ENCODE measurements around the gene CD300LD. TPM values are rescaled to one million over a fixed set of nuclear protein-coding genes. Genes with fewer than 3 reads are reported as not detected.

Gene CD300LD
- total RNA-seq, 1 experiment from 2014 or later, result not detected

DNA sequence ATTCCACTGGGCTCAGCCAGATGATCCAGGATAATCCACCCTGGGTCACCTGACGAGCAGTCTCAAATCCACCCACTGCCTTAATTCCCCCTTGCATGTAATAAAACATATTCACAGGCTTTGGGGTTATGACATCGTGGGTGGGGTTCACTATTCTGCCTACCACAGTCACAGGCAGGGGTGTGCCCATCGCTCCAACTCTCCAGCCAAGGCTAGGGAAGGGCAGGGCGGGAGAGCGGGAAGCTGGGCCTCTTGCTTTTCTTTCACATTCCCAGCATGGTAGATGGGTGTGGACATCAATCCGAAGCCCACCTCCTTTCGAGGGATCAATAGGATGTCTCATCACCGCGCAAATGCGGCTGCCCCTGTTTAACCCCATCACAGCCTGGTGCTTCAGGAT, 12.7 kb upstream of the CD300LD start:
- intact Hi-C loops (cut with micrococcal nuclease; ENCODE audit: unreplicated experiment), result loop anchor here (10.0 kb wide), 1 partner anchor 240 kb away; the partner anchor contains the start of genes BTBD17 and GPR142
- ChIA-PET POLR2A (ENCODE audit: low non-redundant PET) (no interaction called here), CTCF (no interaction called here)
- BruUV-seq (replicated peaks), result no TSS peak
- no peak overlapping the region for H3K27ac ChIP-seq (ENCODE audit: low read depth, low read length, poor library complexity, severe bottlenecking)
- H3K36me3 ChIP-seq (ENCODE audit: insufficient read depth, low read length, poor library complexity, severe bottlenecking), result no peaks in the 10 kb centered on the region
- no peak overlapping the region for H3K4me3 ChIP-seq (ENCODE audit: low read depth, low read length, poor library complexity, severe bottlenecking)
- no peaks in the 10 kb centered on the region for H3K9me3 ChIP-seq (ENCODE audit: low read depth, low read length, poor library complexity, severe bottlenecking)
- no peaks in the 10 kb centered on the region for H3K4me1 ChIP-seq (ENCODE audit: insufficient read depth, low read length, poor library complexity, severe bottlenecking)
- TF ChIP-seq, protein P1, sequence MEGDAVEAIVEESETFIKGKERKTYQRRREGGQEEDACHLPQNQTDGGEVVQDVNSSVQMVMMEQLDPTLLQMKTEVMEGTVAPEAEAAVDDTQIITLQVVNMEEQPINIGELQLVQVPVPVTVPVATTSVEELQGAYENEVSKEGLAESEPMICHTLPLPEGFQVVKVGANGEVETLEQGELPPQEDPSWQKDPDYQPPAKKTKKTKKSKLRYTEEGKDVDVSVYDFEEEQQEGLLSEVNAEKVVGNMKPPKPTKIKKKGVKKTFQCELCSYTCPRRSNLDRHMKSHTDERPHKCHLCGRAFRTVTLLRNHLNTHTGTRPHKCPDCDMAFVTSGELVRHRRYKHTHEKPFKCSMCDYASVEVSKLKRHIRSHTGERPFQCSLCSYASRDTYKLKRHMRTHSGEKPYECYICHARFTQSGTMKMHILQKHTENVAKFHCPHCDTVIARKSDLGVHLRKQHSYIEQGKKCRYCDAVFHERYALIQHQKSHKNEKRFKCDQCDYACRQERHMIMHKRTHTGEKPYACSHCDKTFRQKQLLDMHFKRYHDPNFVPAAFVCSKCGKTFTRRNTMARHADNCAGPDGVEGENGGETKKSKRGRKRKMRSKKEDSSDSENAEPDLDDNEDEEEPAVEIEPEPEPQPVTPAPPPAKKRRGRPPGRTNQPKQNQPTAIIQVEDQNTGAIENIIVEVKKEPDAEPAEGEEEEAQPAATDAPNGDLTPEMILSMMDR (conservative IDR thresholded peaks at IDR 0.05; ENCODE audit: low read depth, low read length), result no peak
- TF ChIP-seq EZH2 (IDR thresholded peaks at IDR 0.05; ENCODE audit: borderline replicate concordance, low read depth, low read length, poor library complexity, severe bottlenecking), result no peak
- peaks cover 39% of the 10 kb centered on the region for H3K27me3 ChIP-seq (replicated peaks; ENCODE audit: insufficient read depth, low read depth, low read length, poor library complexity)
- no peak for DNase-seq (ENCODE audit: low spot score)

DNA sequence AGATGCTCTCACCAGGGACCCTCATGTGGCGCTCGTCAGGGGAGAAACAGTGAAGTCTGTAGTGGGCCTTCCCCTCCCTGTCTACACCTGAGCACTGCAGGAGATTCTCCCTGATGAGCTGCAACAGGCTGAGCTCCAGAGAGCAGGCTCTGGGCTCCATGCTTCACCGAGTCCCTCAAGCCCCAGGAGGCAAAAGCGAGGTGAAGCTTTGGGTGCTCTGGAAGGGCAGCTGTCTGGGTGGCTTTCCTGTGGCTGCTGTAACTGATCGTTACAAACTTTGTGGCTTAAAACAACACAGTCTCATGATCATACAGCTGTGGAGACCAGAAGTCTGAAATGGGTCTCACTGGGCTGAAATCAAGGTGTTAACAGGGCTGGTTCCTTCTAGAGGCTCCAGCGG, 12.1 kb upstream of the CD300LD start:
- no peak for TF ChIP-seq EZH2 (IDR thresholded peaks at IDR 0.05; ENCODE audit: borderline replicate concordance, low read depth, low read length, poor library complexity, severe bottlenecking)
- TF ChIP-seq, protein P1 (conservative IDR thresholded peaks at IDR 0.05; ENCODE audit: low read depth, low read length), result no peak
- no peak overlapping the region for H3K4me3 ChIP-seq (ENCODE audit: low read depth, low read length, poor library complexity, severe bottlenecking)
- CTCF ChIA-PET, result no interaction called here
- no peaks in the 10 kb centered on the region for H3K36me3 ChIP-seq (ENCODE audit: insufficient read depth, low read length, poor library complexity, severe bottlenecking)
- DNase-seq (ENCODE audit: low spot score), result no peak
- no peaks in the 10 kb centered on the region for H3K9me3 ChIP-seq (ENCODE audit: low read depth, low read length, poor library complexity, severe bottlenecking)
- intact Hi-C loops (cut with micrococcal nuclease; ENCODE audit: unreplicated experiment), result loop anchor here (10.0 kb wide), 1 partner anchor 239 kb away; the partner anchor contains the start of genes BTBD17 and GPR142
- H3K4me1 ChIP-seq (ENCODE audit: insufficient read depth, low read length, poor library complexity, severe bottlenecking), result no peaks in the 10 kb centered on the region
- BruUV-seq (replicated peaks), result no TSS peak
- H3K27ac ChIP-seq (ENCODE audit: low read depth, low read length, poor library complexity, severe bottlenecking), result no peak overlapping the region
- POLR2A ChIA-PET (ENCODE audit: low non-redundant PET), result no interaction called here
- H3K27me3 ChIP-seq (replicated peaks; ENCODE audit: insufficient read depth, low read depth, low read length, poor library complexity), result peaks cover 39% of the 10 kb centered on the region

DNA sequence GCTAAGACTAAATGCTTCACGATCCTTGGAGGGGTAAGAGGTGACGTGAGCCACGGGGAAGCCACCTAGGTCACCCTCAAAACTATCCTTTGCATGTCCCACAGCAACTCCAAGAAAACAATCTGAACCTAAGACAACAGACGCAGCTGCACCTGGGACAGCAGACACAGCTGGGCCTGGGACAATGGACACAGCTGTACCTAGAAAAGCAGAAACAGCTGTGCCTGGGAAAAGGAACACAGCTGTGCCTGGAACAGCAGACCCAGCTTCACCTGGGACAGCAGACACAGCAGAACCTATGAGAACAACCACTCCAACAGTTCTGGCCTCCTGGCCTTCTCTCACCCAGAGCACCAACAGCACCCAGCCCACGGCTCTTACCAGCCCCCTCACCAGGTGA, 11.7 kb upstream of the CD300LD start:
- no peak overlapping the region for H3K4me3 ChIP-seq (ENCODE audit: low read depth, low read length, poor library complexity, severe bottlenecking)
- intact Hi-C loops (cut with micrococcal nuclease; ENCODE audit: unreplicated experiment), result loop anchor here (10.0 kb wide), 1 partner anchor 239 kb away; the partner anchor contains the start of genes BTBD17 and GPR142
- no peaks in the 10 kb centered on the region for H3K4me1 ChIP-seq (ENCODE audit: insufficient read depth, low read length, poor library complexity, severe bottlenecking)
- no peak overlapping the region for H3K27ac ChIP-seq (ENCODE audit: low read depth, low read length, poor library complexity, severe bottlenecking)
- BruUV-seq (replicated peaks), result no TSS peak
- ChIA-PET CTCF (interaction anchor here (0.6 to 1.2 kb wide), 3 partner anchors 13 to 236 kb away, joined by 3 to 4 read pairs (median 4); no protein-coding TSS in a partner anchor), POLR2A (ENCODE audit: low non-redundant PET) (no interaction called here)
- no peaks in the 10 kb centered on the region for H3K9me3 ChIP-seq (ENCODE audit: low read depth, low read length, poor library complexity, severe bottlenecking)
- DNase-seq (ENCODE audit: low spot score), result no peak
- peaks cover 39% of the 10 kb centered on the region for H3K27me3 ChIP-seq (replicated peaks; ENCODE audit: insufficient read depth, low read depth, low read length, poor library complexity)
- no peaks in the 10 kb centered on the region for H3K36me3 ChIP-seq (ENCODE audit: insufficient read depth, low read length, poor library complexity, severe bottlenecking)
- no peak for TF ChIP-seq EZH2 (IDR thresholded peaks at IDR 0.05; ENCODE audit: borderline replicate concordance, low read depth, low read length, poor library complexity, severe bottlenecking)
- TF ChIP-seq, protein P1 (conservative IDR thresholded peaks at IDR 0.05; ENCODE audit: low read depth, low read length), result no peak

All from A673 (cell line).